Neural cell (in vitro differentiated cells): ENCODE results near the gene SLC16A2. TPM values are rescaled to one million over a fixed set of nuclear protein-coding genes. Genes with fewer than 3 reads are reported as not detected.

Experiments
- H2AFZ ChIP-seq: fragments of 200-600, 300-800 bp; sonication (generic), shearing (Covaris generic); 2 replicates; pipeline ENCODE4 v1.6.0; 2014; ENCODE audit warnings: low read depth, mild to moderate bottlenecking, antibody characterized with exemption, low read length, moderate library complexity
- H3F3A ChIP-seq: fragments of 200-600 bp; shearing (Covaris generic); 2 replicates; pipeline ENCODE4 v1.6.1; 2016; ENCODE audit warnings: mild to moderate bottlenecking, moderate library complexity, mixed read lengths, antibody characterized with exemption, low read length; ENCODE audit not compliant: insufficient read depth, poor library complexity, severe bottlenecking
- H3K27ac ChIP-seq: fragments of 200-600, 300-800 bp; sonication (generic), shearing (Covaris generic); 2 replicates; pipeline ENCODE4 v1.5.1; 2014; ENCODE audit warnings: mild to moderate bottlenecking, low read length, moderate library complexity
- H3K27me3 ChIP-seq: fragments of 300-800, 200-600 bp; sonication (generic), shearing (Covaris generic); 2 replicates; pipeline ENCODE4 v1.6.0; 2014; ENCODE audit warnings: mild to moderate bottlenecking, low read depth, low read length, moderate library complexity; ENCODE audit not compliant: insufficient read depth
- H3K36me3 ChIP-seq: fragments of 300-800, 200-600 bp; sonication (generic), shearing (Covaris generic); 2 replicates; pipeline ENCODE4 v1.5.1; 2014; ENCODE audit warnings: mild to moderate bottlenecking, antibody characterized with exemption, low read length, moderate library complexity; ENCODE audit not compliant: insufficient read depth
- H3K4me2 ChIP-seq: fragments of 300-800, 200-600 bp; sonication (generic), shearing (Covaris generic); 2 replicates; pipeline ENCODE4 v1.6.0; 2014; ENCODE audit warnings: mild to moderate bottlenecking, low read length
- H3K4me3 ChIP-seq: fragments of 300-800, 200-600 bp; sonication (generic), shearing (Covaris generic); 2 replicates; pipeline ENCODE4 v1.5.1; 2014; ENCODE audit warnings: mild to moderate bottlenecking, low read length, moderate library complexity
- H3K79me2 ChIP-seq: fragments of 200-600 bp; shearing (Covaris generic); replicated peaks from 2 replicates; pipeline ENCODE4 v1.6.0; 2014; ENCODE audit warnings: mild to moderate bottlenecking, low read length, moderate library complexity; ENCODE audit not compliant: insufficient read depth
- H3K9ac ChIP-seq: fragments of 300-800, 200-600 bp; sonication (generic), shearing (Covaris generic); 2 replicates; pipeline ENCODE4 v1.6.1; 2016; ENCODE audit warnings: mild to moderate bottlenecking, low read length, mixed read lengths
- H3K9me2 ChIP-seq: fragments of 200-600 bp; shearing (Covaris generic); 2 replicates; pipeline ENCODE4 v1.6.1; 2016; ENCODE audit warnings: mild to moderate bottlenecking, low read length, mixed read lengths; ENCODE audit not compliant: insufficient read depth
- H3K9me3 ChIP-seq: fragments of 200-600, 300-800 bp; sonication (generic), shearing (Covaris generic); 2 replicates; pipeline ENCODE4 v1.6.1; 2016; ENCODE audit warnings: mild to moderate bottlenecking, mixed run types, low read length, moderate library complexity, mixed read lengths
- H4K20me1 ChIP-seq: fragments of 200-600 bp; shearing (Covaris generic); 2 replicates; pipeline ENCODE4 v1.6.1; 2016; ENCODE audit warnings: mild to moderate bottlenecking, mixed run types; ENCODE audit not compliant: insufficient read depth
- CTCF ChIP-seq: fragments of 450-650 bp; IDR thresholded peaks from 2 replicates; pipeline ENCODE4 v1.5.1; 2014; ENCODE audit warnings: antibody characterized with exemption, mild to moderate bottlenecking, moderate library complexity; ENCODE audit not compliant: poor library complexity, severe bottlenecking
- EP300 ChIP-seq: fragments of 450-650 bp; conservative IDR thresholded peaks from 2 replicates; pipeline ENCODE4 v1.6.1; 2014; ENCODE audit warnings: antibody characterized with exemption, mild to moderate bottlenecking, moderate library complexity; ENCODE audit not compliant: poor library complexity, severe bottlenecking
- EZH2 ChIP-seq: fragments of 200-600, 300-800 bp; shearing (Covaris generic), sonication (generic); IDR thresholded peaks from 2 replicates; pipeline ENCODE4 v1.6.1; 2014; ENCODE audit warnings: antibody characterized with exemption, low read length, borderline replicate concordance, mild to moderate bottlenecking; ENCODE audit not compliant: insufficient read depth, poor library complexity, severe bottlenecking
- MXI1 ChIP-seq: fragments of 450-650 bp; conservative IDR thresholded peaks from 2 replicates; pipeline ENCODE4 v1.6.1; 2014; ENCODE audit warnings: antibody characterized with exemption, mild to moderate bottlenecking; ENCODE audit not compliant: poor library complexity, severe bottlenecking
- POLR2AphosphoS5 ChIP-seq: IDR thresholded peaks from 2 replicates; pipeline ENCODE4 v1.6.1; 2012
- RAD21 ChIP-seq: fragments of 450-650 bp; conservative IDR thresholded peaks from 2 replicates; pipeline ENCODE4 v1.6.1; 2014; ENCODE audit warnings: antibody characterized with exemption, mild to moderate bottlenecking, moderate library complexity
- SMC3 ChIP-seq: fragments of 450-650 bp; conservative IDR thresholded peaks from 2 replicates; pipeline ENCODE4 v1.6.1; 2014; ENCODE audit warnings: antibody characterized with exemption, mild to moderate bottlenecking, moderate library complexity; ENCODE audit not compliant: poor library complexity
- TAF1 ChIP-seq: IDR thresholded peaks from 2 replicates; pipeline ENCODE4 v1.6.1; 2012; ENCODE audit warnings: low read depth
- polyA plus RNA-seq: library from polyadenylated mRNA; depleted of rRNA; stranded (reverse); fragments of >200 nt; gene quantifications from 2 replicates; pipeline ENCODE4 v1.2.3, GENCODE V29; 2014
- TF ChIP-seq, protein P1 (sequence below): IDR thresholded peaks from 2 replicates; pipeline ENCODE4 v1.6.1; 2012; ENCODE audit warnings: borderline replicate concordance

Gene SLC16A2
- polyA plus RNA-seq, 1 donor from 2014 or later = 14.5 TPM

- Histone ChIP-seq H3K36me3 (no peaks in the 10 kb centered on the region), H3K79me2 (no peaks in the 10 kb centered on the region), H3K9me2 (no peaks in the 10 kb centered on the region), H3K27ac (no peak overlapping the region), H3K9me3 (no peaks in the 10 kb centered on the region), H3K27me3 (no peaks in the 10 kb centered on the region), H4K20me1 (no peaks in the 10 kb centered on the region), H3K4me3 (no peak overlapping the region), H3K4me2 (no peak overlapping the region), H3K9ac (no peak overlapping the region), H2AFZ (no peak overlapping the region), H3F3A (no peaks in the 10 kb centered on the region)
- TF ChIP-seq MXI1 (no peak), TAF1 (no peak), RAD21 (no peak), EP300 (no peak), SMC3 (no peak), EZH2 (no peak), CTCF (no peak), POLR2AphosphoS5 (no peak)
- TF ChIP-seq, protein P1, sequence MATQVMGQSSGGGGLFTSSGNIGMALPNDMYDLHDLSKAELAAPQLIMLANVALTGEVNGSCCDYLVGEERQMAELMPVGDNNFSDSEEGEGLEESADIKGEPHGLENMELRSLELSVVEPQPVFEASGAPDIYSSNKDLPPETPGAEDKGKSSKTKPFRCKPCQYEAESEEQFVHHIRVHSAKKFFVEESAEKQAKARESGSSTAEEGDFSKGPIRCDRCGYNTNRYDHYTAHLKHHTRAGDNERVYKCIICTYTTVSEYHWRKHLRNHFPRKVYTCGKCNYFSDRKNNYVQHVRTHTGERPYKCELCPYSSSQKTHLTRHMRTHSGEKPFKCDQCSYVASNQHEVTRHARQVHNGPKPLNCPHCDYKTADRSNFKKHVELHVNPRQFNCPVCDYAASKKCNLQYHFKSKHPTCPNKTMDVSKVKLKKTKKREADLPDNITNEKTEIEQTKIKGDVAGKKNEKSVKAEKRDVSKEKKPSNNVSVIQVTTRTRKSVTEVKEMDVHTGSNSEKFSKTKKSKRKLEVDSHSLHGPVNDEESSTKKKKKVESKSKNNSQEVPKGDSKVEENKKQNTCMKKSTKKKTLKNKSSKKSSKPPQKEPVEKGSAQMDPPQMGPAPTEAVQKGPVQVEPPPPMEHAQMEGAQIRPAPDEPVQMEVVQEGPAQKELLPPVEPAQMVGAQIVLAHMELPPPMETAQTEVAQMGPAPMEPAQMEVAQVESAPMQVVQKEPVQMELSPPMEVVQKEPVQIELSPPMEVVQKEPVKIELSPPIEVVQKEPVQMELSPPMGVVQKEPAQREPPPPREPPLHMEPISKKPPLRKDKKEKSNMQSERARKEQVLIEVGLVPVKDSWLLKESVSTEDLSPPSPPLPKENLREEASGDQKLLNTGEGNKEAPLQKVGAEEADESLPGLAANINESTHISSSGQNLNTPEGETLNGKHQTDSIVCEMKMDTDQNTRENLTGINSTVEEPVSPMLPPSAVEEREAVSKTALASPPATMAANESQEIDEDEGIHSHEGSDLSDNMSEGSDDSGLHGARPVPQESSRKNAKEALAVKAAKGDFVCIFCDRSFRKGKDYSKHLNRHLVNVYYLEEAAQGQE = no peak
These were observed 37.4 kb downstream of the SLC16A2 start for GRCh38 chrX:74458736-74459135.

DNA sequence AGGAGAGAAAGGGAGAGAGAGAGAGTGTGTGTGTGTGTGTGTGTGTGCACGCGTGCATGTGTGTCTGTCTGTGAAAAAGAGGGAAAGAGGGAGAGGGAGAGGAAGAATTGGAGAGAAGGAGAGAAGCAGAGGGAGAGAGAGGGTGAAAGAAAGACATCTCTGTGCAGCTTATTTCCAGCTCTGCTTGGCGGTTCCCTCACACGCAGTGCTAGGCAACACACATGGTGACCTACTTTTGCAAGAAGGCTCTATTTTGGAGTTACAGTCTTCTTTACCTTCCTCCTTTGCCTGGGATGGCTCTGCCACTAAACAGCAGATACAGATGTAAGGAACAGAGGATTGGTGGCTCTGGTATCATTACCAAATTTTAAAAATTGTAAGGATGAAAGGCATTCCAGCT, 40.1 kb downstream of the SLC16A2 start:
- no peak overlapping the region for H3K4me3 ChIP-seq
- no peaks in the 10 kb centered on the region for H3K9me2 ChIP-seq
- H3K9ac ChIP-seq = no peak overlapping the region
- no peaks in the 10 kb centered on the region for H3K27me3 ChIP-seq
- no peaks in the 10 kb centered on the region for H3K36me3 ChIP-seq
- no peak overlapping the region for H2AFZ ChIP-seq
- H3K27ac ChIP-seq = no peak overlapping the region
- TF ChIP-seq TAF1 (no peak), EP300 (no peak), SMC3 (no peak), POLR2AphosphoS5 (no peak), EZH2 (no peak), CTCF (no peak), RAD21 (no peak), MXI1 (no peak)
- TF ChIP-seq, protein P1 = no peak
- no peak overlapping the region for H3K4me2 ChIP-seq
- no peaks in the 10 kb centered on the region for H3F3A ChIP-seq
- no peaks in the 10 kb centered on the region for H3K9me3 ChIP-seq
- no peaks in the 10 kb centered on the region for H3K79me2 ChIP-seq
- no peaks in the 10 kb centered on the region for H4K20me1 ChIP-seq
